T-cell (primary cell): ENCODE data around the gene FAM187B. TPM values are rescaled to one million over a fixed set of nuclear protein-coding genes. Genes with fewer than 3 reads are reported as not detected.

Experiments
- ATAC-seq, 4 experiments: fragments of 200-7000 bp in 3 of 4; fragments of 150-1000 bp in 1 of 4; cut with Tn5 transposase; replicated peaks in 1 of 4; 1 replicate in 3 of 4; 2 replicates in 1 of 4; pipeline ENCODE4 v1.10.0; 2021; ENCODE audit warnings: moderate library complexity in 3 of 4, mild to moderate bottlenecking in 2 of 4, moderate number of reproducible peaks in 1 of 4
- CTCF ChIA-PET, 2 donors: fragments of 300-600 bp; sonication (Branson Sonifier 250); formaldehyde crosslinking; loops; one replicate each; lab custom pipeline; 2022; ENCODE audit warnings: antibody characterized with exemption in 2 of 2; lab: Charles Lee
- POLR2A ChIA-PET, 2 donors: fragments of 300-600 bp; sonication (Branson Sonifier 250); formaldehyde crosslinking; loops; one replicate each; lab custom pipeline; 2022; ENCODE audit warnings: antibody characterized with exemption in 2 of 2; lab: Charles Lee
- DNase-seq, 35 experiments: peaks; one replicate each; pipeline versions ENCODE4 v3.0.0 to v3.0.0-alpha.2; 2013 to 2023
- H3K27ac ChIP-seq: one replicate; pipeline ENCODE4 v1.5.1; 2013; ENCODE audit warnings: low read length
- H3K27me3 ChIP-seq, 2 experiments: replicated peaks in 1 of 2; 1 replicate in 1 of 2; 2 replicates in 1 of 2; pipeline versions ENCODE4 v1.6.1 to v1.7.0; 2013; ENCODE audit warnings: low read length in 1 of 2, mixed read lengths in 1 of 2; ENCODE audit not compliant: control insufficient read depth in 2 of 2, insufficient read depth in 2 of 2; ENCODE audit errors: extremely low read depth in 1 of 2
- H3K36me3 ChIP-seq, 2 donors: 1 replicate in 1 of 2; 2 replicates in 1 of 2; pipeline versions ENCODE4 v1.6.1 to v1.7.0; 2013; ENCODE audit warnings: low read length in 1 of 2; ENCODE audit not compliant: control insufficient read depth in 2 of 2, insufficient read depth in 1 of 2; ENCODE audit errors: extremely low read depth in 1 of 2
- H3K4me1 ChIP-seq, 2 experiments: 1 replicate in 1 of 2; 2 replicates in 1 of 2; pipeline versions ENCODE4 v1.6.1 to v1.7.0; 2013; ENCODE audit warnings: low read length in 2 of 2, mixed read lengths in 1 of 2; ENCODE audit not compliant: insufficient read depth in 2 of 2, control insufficient read depth in 1 of 2; ENCODE audit errors: extremely low read depth in 1 of 2
- H3K4me3 ChIP-seq, 2 donors: 1 replicate in 1 of 2; 2 replicates in 1 of 2; pipeline versions ENCODE4 v1.5.1 to v1.7.0; 2013; ENCODE audit warnings: mild to moderate bottlenecking in 2 of 2, low read length in 1 of 2, moderate library complexity in 1 of 2; ENCODE audit not compliant: control insufficient read depth in 1 of 2; ENCODE audit errors: extremely low read depth in 1 of 2
- H3K9me3 ChIP-seq: 2 replicates; pipeline ENCODE4 v1.7.0; 2013
- H3K27ac Mint-ChIP-seq, 2 donors: one replicate each; pipeline ENCODE4 v1.8.0; 2020 to 2021; ENCODE audit warnings: mild to moderate bottlenecking in 2 of 2, mixed read lengths in 2 of 2
- H3K27me3 Mint-ChIP-seq, 2 donors: one replicate each; pipeline ENCODE4 v1.8.0; 2021 to 2022; ENCODE audit warnings: mixed read lengths in 2 of 2
- H3K36me3 Mint-ChIP-seq: one replicate; pipeline ENCODE4 v1.8.0; 2021; ENCODE audit warnings: mixed read lengths
- H3K4me1 Mint-ChIP-seq, 3 donors: one replicate each; pipeline ENCODE4 v1.8.0; 2020 to 2022; ENCODE audit warnings: mixed read lengths in 3 of 3, mild to moderate bottlenecking in 1 of 3
- H3K4me3 Mint-ChIP-seq, 3 donors: one replicate each; pipeline ENCODE4 v1.8.0; 2020 to 2022; ENCODE audit warnings: mild to moderate bottlenecking in 3 of 3, mixed read lengths in 3 of 3, moderate library complexity in 3 of 3
- H3K9me3 Mint-ChIP-seq, 3 donors: one replicate each; pipeline ENCODE4 v1.8.0; 2020 to 2022; ENCODE audit warnings: mixed read lengths in 3 of 3
- WGBS: methylation state at CpG from one replicate; pipeline ENCODE4 v1.1.5; 2013; ENCODE audit warnings: missing lambda C conversion rate; ENCODE audit not compliant: insufficient coverage; 5-methylcytosine and 5-hydroxymethylcytosine counted together
- total RNA-seq, 35 experiments: library from RNA in 6 of 35; stranded (reverse) in 6 of 35; fragments of 120-200 nt in 1 of 35; gene quantifications; one replicate each; pipeline versions ENCODE4 v1.2.1 to v1.2.4 and lab custom pipeline; 2013 to 2026

The FAM187B gene
- total RNA-seq, 5 donors from 2014 or later (not counting 1 experiment from before 2014, with no cell fraction given) = not detected

DNA sequence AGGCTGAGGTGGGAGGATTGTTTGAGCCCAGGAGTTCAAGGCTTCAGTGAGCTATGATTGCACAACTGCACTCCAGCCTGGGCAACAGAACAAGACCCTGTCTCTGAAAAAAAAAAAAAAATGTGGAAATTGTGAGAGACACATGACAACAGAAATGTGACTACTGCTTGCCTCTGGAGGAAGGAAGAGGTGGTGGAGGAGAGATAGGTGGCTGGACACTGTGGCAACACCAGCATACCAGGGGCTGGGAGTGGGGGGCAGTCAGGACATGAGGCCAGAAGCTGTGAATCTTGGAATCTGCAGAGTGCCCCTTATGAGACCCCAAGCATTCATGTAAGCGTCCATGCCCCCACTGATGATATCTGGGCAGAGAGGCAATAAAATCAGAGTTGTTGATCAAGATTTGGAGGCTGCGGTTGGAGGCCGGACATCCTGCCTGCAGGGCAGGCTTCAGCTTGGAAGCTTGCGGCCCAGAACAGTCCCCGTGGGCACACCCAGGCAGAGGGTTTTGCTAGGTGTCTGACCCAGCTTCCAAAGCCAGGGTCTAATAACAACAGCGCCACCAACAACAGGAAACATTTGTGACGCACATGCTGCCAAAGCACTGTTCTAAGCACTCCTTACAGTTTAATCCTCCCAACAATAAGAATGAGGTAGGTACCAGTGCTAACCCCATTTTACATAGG, 16.9 kb downstream of the FAM187B start:
- H3K4me1 ChIP-seq = peaks cover 35 to 93% of the 10 kb centered on the region in 2 experiments
- H3K27me3 ChIP-seq = no peaks in the 10 kb centered on the region
- DNase-seq = peak; percentile 61 to 96 (median 90)
- ChIA-PET CTCF (interaction anchor here in 1 of 2 donors (1.6 kb wide), 1 partner anchor 70 kb away, joined by 7 read pairs; no protein-coding TSS in a partner anchor), POLR2A (interaction anchor here in 1 of 2 donors (0.7 to 1.8 kb wide), 2 partner anchors 70 to 145 kb away, joined by 4 to 6 read pairs; no protein-coding TSS in a partner anchor)
- H3K36me3 ChIP-seq = no peaks in the 10 kb centered on the region
- Mint-ChIP-seq H3K27ac (peak overlapping the region; percentile 99 to 100), H3K9me3 (peaks cover 0 to 7% (median 3%) of the 10 kb centered on the region in 3 donors), H3K4me1 (peaks cover 83 to 92% (median 87%) of the 10 kb centered on the region in 3 donors), H3K27me3 (no peaks in the 10 kb centered on the region), H3K4me3 (peak overlapping the region; percentile 71 to 85 (median 74)), H3K36me3 (no peaks in the 10 kb centered on the region)
- 2% methylated on average over 6 of the region's 7 CpGs for WGBS
- peak overlapping the region; percentile 95 for H3K27ac ChIP-seq
- peak; percentile 50 to 61 (median 56) for ATAC-seq
- H3K4me3 ChIP-seq = peak overlapping the region in 1 of 2 donors; percentile 14
- no peaks in the 10 kb centered on the region for H3K9me3 ChIP-seq

DNA sequence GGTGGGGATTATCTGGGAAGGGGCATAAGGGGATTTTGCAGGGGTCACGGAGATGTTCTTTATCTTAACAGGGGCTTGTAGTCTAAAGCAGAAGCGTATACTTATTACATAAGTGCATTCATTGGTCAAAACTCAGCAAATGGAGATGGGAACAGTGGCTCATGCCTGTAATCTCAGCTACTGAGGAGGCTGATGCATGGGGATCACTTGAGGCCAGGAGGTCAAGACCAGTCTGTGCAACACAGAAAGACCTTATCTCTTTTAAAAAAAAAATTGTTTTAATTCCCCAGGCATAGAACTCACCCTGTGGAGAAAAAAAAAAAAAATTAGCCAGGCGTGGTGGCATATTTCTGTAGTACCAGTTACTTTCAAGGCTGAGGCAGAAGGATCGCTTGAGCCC, 18.9 kb downstream of the FAM187B start:
- no peak for DNase-seq
- no peaks in the 10 kb centered on the region for H3K27me3 Mint-ChIP-seq
- H3K27ac Mint-ChIP-seq = peak overlapping the region; percentile 84 to 87
- WGBS = no CpG with 5 or more reads among the region's 4 CpGs
- peak overlapping the region; percentile 95 for H3K27ac ChIP-seq
- H3K4me1 Mint-ChIP-seq = peaks cover 85 to 92% (median 88%) of the 10 kb centered on the region in 3 donors
- no peaks in the 10 kb centered on the region for H3K36me3 Mint-ChIP-seq
- no peaks in the 10 kb centered on the region for H3K27me3 ChIP-seq
- peaks cover 0 to 4% (median 3%) of the 10 kb centered on the region in 3 donors for H3K9me3 Mint-ChIP-seq
- H3K4me1 ChIP-seq = peaks cover 52 to 96% of the 10 kb centered on the region in 2 experiments
- no peak overlapping the region for H3K4me3 ChIP-seq
- H3K36me3 ChIP-seq = no peaks in the 10 kb centered on the region
- POLR2A ChIA-PET = no interaction called here
- no peaks in the 10 kb centered on the region for H3K9me3 ChIP-seq
- ATAC-seq = no peak
- no peak overlapping the region for H3K4me3 Mint-ChIP-seq
- CTCF ChIA-PET = no interaction called here

DNA sequence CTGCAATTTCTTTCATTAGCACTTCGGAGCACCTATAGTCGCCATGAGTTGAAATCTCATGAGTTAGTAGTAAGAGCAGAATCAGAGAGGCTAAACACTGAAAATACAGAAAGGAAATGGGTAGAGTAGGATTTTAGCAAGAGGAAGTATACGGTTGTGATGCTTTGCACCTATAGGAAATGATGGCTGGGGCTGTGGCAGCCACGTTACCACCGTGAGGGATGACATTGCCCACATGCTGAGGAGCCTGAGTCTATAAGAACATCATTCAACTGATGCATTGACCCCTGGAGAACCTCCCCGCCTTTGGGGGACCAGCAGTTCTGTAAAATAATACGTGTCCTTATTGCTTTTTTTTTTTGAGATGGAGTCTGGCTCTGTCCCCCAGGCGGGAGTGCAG, 20.4 kb downstream of the FAM187B start:
- Histone ChIP-seq H3K27ac (peak overlapping the region; percentile 91), H3K4me3 (no peak overlapping the region), H3K9me3 (no peaks in the 10 kb centered on the region), H3K27me3 (no peaks in the 10 kb centered on the region), H3K4me1 (peaks cover 51 to 96% of the 10 kb centered on the region in 2 experiments), H3K36me3 (no peaks in the 10 kb centered on the region)
- Mint-ChIP-seq H3K27me3 (no peaks in the 10 kb centered on the region), H3K36me3 (no peaks in the 10 kb centered on the region), H3K4me3 (peak overlapping the region in 2 of 3 donors; percentile 43 to 45), H3K4me1 (peaks cover 85 to 92% (median 86%) of the 10 kb centered on the region in 3 donors), H3K27ac (peak overlapping the region; percentile 98 to 99), H3K9me3 (peaks cover 0 to 4% (median 3%) of the 10 kb centered on the region in 3 donors)
- ATAC-seq (no peak), DNase-seq (no peak)
- 42% methylated on average over 4 of the region's 8 CpGs for WGBS
- ChIA-PET CTCF (no interaction called here), POLR2A (no interaction called here)

DNA sequence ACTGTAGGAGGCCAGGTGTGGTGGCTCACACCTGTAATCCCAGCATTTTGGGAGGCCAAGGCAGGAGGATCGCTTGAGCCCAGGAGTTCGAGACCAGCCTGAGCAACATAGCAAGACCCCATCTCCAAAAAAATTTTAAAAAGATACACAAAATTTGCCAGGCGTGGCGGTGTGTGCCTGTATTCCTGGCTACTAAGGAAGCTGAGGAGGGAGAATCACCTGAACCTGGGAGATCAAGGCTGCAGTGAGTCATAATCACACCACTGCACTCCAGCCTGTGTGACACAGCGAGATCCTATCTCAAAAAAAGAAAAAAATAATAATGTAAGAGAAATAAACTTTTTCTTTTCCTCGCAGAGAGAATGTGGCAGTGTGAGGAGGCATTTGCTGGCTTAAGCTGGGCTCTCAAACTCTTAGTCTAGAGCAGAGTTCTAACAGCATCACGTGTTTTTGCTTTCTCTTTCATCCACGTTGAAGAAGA, 21.1 kb downstream of the FAM187B start:
- peak in 9 of 35 experiments; percentile 15 to 63 (median 30) for DNase-seq
- no peaks in the 10 kb centered on the region for H3K27me3 Mint-ChIP-seq
- peaks cover 86 to 92% (median 87%) of the 10 kb centered on the region in 3 donors for H3K4me1 Mint-ChIP-seq
- Histone ChIP-seq H3K27me3 (no peaks in the 10 kb centered on the region), H3K9me3 (no peaks in the 10 kb centered on the region), H3K27ac (peak overlapping the region; percentile 91), H3K4me3 (no peak overlapping the region), H3K36me3 (no peaks in the 10 kb centered on the region), H3K4me1 (peaks cover 48 to 91% of the 10 kb centered on the region in 2 experiments)
- peak in 3 of 4 experiments; percentile 1 to 8 (median 2) for ATAC-seq
- no CpG with 5 or more reads among the region's 8 CpGs for WGBS
- ChIA-PET CTCF (no interaction called here), POLR2A (interaction anchor here (0.5 to 0.6 kb wide), 2 partner anchors 28 to 173 kb away, joined by 3 to 4 read pairs; no protein-coding TSS in a partner anchor)
- H3K9me3 Mint-ChIP-seq = peaks cover 0 to 4% (median 3%) of the 10 kb centered on the region in 3 donors
- H3K27ac Mint-ChIP-seq = peak overlapping the region; percentile 98 to 99
- no peaks in the 10 kb centered on the region for H3K36me3 Mint-ChIP-seq
- H3K4me3 Mint-ChIP-seq = peak overlapping the region; percentile 13 to 72 (median 43)

- CTCF ChIA-PET = interaction anchor here in 1 of 2 donors (1.0 to 1.3 kb wide), 2 partner anchors 16 to 66 kb away, joined by 3 to 5 read pairs; no protein-coding TSS in a partner anchor
- DNase-seq (peak in 1 of 35 experiments; percentile 18), ATAC-seq (no peak)
- peak overlapping the region; percentile 50 to 72 (median 61) for H3K4me3 Mint-ChIP-seq
- Histone ChIP-seq H3K4me3 (peak overlapping the region in 1 of 2 donors; percentile 17), H3K36me3 (no peaks in the 10 kb centered on the region), H3K4me1 (peaks cover 43 to 85% of the 10 kb centered on the region in 2 experiments), H3K27me3 (no peaks in the 10 kb centered on the region), H3K27ac (peak overlapping the region; percentile 91), H3K9me3 (no peaks in the 10 kb centered on the region)
- peaks cover 83 to 89% (median 86%) of the 10 kb centered on the region in 3 donors for H3K4me1 Mint-ChIP-seq
- no peaks in the 10 kb centered on the region for H3K27me3 Mint-ChIP-seq
- no peaks in the 10 kb centered on the region for H3K36me3 Mint-ChIP-seq
- WGBS = no CpG with 5 or more reads among the region's 1 CpG
- peaks cover 0 to 4% (median 3%) of the 10 kb centered on the region in 3 donors for H3K9me3 Mint-ChIP-seq
- POLR2A ChIA-PET = interaction anchor here in 1 of 2 donors (0.6 kb wide), 1 partner anchor 173 kb away, joined by 3 read pairs; no protein-coding TSS in a partner anchor
- peak overlapping the region; percentile 98 to 99 for H3K27ac Mint-ChIP-seq
These were observed 21.7 kb downstream of the FAM187B start for GRCh38 chr19:35206855-35207254.

GRCh38 chr19:35206379-35206778, 22.2 kb downstream of the FAM187B start:
- Histone ChIP-seq H3K36me3 (no peaks in the 10 kb centered on the region), H3K4me1 (peaks cover 40 to 80% of the 10 kb centered on the region in 2 experiments), H3K27me3 (no peaks in the 10 kb centered on the region), H3K27ac (peak overlapping the region; percentile 91), H3K9me3 (no peaks in the 10 kb centered on the region), H3K4me3 (no peak overlapping the region)
- WGBS = no CpG with 5 or more reads among the region's 5 CpGs
- H3K27ac Mint-ChIP-seq = peak overlapping the region; percentile 98 to 99
- H3K9me3 Mint-ChIP-seq = peaks cover 0 to 4% (median 3%) of the 10 kb centered on the region in 3 donors
- peak overlapping the region; percentile 50 to 72 (median 61) for H3K4me3 Mint-ChIP-seq
- DNase-seq = peak in 34 of 35 experiments; percentile 41 to 88 (median 64)
- no peaks in the 10 kb centered on the region for H3K36me3 Mint-ChIP-seq
- H3K4me1 Mint-ChIP-seq = peaks cover 83 to 89% (median 86%) of the 10 kb centered on the region in 3 donors
- POLR2A ChIA-PET = no interaction called here
- peak; percentile 43 to 64 (median 60) for ATAC-seq
- CTCF ChIA-PET = interaction anchor here in 1 of 2 donors (1.0 to 1.3 kb wide), 2 partner anchors 16 to 65 kb away, joined by 3 to 5 read pairs; no protein-coding TSS in a partner anchor
- no peaks in the 10 kb centered on the region for H3K27me3 Mint-ChIP-seq
